Neuronal stem cell (in vitro differentiated cells): Measurements from ENCODE around the gene TIMM8A.

Source experiments
- DNase-seq: peaks from one replicate; pipeline ENCODE4 v3.0.0-alpha.2; 2013; ENCODE audit warnings: low spot score
- H2AFZ ChIP-seq: one replicate; pipeline ENCODE4 v1.6.1; 2013; ENCODE audit warnings: mild to moderate bottlenecking, low read length, inconsistent platforms
- H2AK5ac ChIP-seq: 2 replicates; pipeline ENCODE4 v1.6.1; 2013; ENCODE audit warnings: low read depth, mild to moderate bottlenecking, inconsistent platforms, low read length, moderate library complexity, mixed read lengths
- H2BK120ac ChIP-seq: 2 replicates; pipeline ENCODE4 v1.6.1; 2013; ENCODE audit warnings: low read depth, mild to moderate bottlenecking, inconsistent platforms, low read length, moderate library complexity, mixed read lengths
- H2BK12ac ChIP-seq: one replicate; pipeline ENCODE4 v1.6.1; 2013; ENCODE audit warnings: low read length, inconsistent platforms
- H2BK15ac ChIP-seq: 2 replicates; pipeline ENCODE4 v1.6.1; 2013; ENCODE audit warnings: mild to moderate bottlenecking, low read length, inconsistent platforms, mixed read lengths
- H2BK5ac ChIP-seq: one replicate; pipeline ENCODE4 v1.6.1; 2013; ENCODE audit warnings: inconsistent platforms, mild to moderate bottlenecking, low read length, moderate library complexity
- H3K14ac ChIP-seq: one replicate; pipeline ENCODE4 v1.6.1; 2013; ENCODE audit warnings: low read length, inconsistent platforms
- H3K18ac ChIP-seq: 2 replicates; pipeline ENCODE4 v1.6.1; 2013; ENCODE audit warnings: low read length, inconsistent platforms
- H3K23ac ChIP-seq: 2 replicates; pipeline ENCODE4 v1.6.1; 2013; ENCODE audit warnings: low read depth, mild to moderate bottlenecking, mixed read lengths, low read length, inconsistent platforms; ENCODE audit not compliant: poor library complexity
- H3K27ac ChIP-seq: replicated peaks from 3 replicates; pipeline ENCODE4 v1.5.1; 2013; ENCODE audit warnings: low read length, inconsistent platforms
- H3K27me3 ChIP-seq, 3 experiments: 2 replicates each; pipeline ENCODE4 v1.6.1; 2013; ENCODE audit warnings: low read length in 3 of 3, mild to moderate bottlenecking in 2 of 3, inconsistent platforms in 1 of 3, low read depth in 1 of 3, mixed read lengths in 1 of 3, moderate library complexity in 1 of 3; ENCODE audit not compliant: control insufficient read depth in 3 of 3, insufficient read depth in 3 of 3
- H3K36me3 ChIP-seq, 2 donors: replicated peaks in 1 of 2; 2 replicates each; pipeline ENCODE4 v1.6.1; 2013; ENCODE audit warnings: low read length in 2 of 2; ENCODE audit not compliant: control insufficient read depth in 2 of 2, insufficient read depth in 2 of 2
- H3K4ac ChIP-seq: 2 replicates; pipeline ENCODE4 v1.6.1; 2013; ENCODE audit warnings: inconsistent platforms, mild to moderate bottlenecking, low read length, moderate library complexity
- H3K4me1 ChIP-seq, 2 donors: 1 replicate in 1 of 2; 2 replicates in 1 of 2; pipeline ENCODE4 v1.6.1; 2013; ENCODE audit warnings: low read length in 2 of 2, low read depth in 1 of 2; ENCODE audit not compliant: control insufficient read depth in 2 of 2, insufficient read depth in 1 of 2
- H3K4me2 ChIP-seq: one replicate; pipeline ENCODE4 v1.6.1; 2013; ENCODE audit warnings: mild to moderate bottlenecking, low read length, inconsistent platforms; ENCODE audit not compliant: insufficient read depth, poor library complexity, severe bottlenecking
- H3K4me3 ChIP-seq, 2 donors: 2 replicates each; pipeline ENCODE4 v1.5.1; 2013; ENCODE audit warnings: low read length in 2 of 2, mild to moderate bottlenecking in 2 of 2, inconsistent platforms in 1 of 2, moderate library complexity in 1 of 2
- H3K79me1 ChIP-seq: one replicate; pipeline ENCODE4 v1.6.1; 2013; ENCODE audit warnings: low read depth, mild to moderate bottlenecking, inconsistent platforms, low read length, moderate library complexity
- H3K9ac ChIP-seq: one replicate; pipeline ENCODE4 v1.6.1; 2013; ENCODE audit warnings: mild to moderate bottlenecking, low read depth, low read length, inconsistent platforms; ENCODE audit not compliant: poor library complexity
- H3K9me3 ChIP-seq, 2 donors: replicated peaks in 1 of 2; 2 replicates each; pipeline versions ENCODE3 to v1.6.1; 2013; ENCODE audit warnings: low read length in 2 of 2, mild to moderate bottlenecking in 2 of 2, inconsistent platforms in 1 of 2, low read depth in 1 of 2, mixed read lengths in 1 of 2, moderate library complexity in 1 of 2; ENCODE audit not compliant: control insufficient read depth in 2 of 2, insufficient read depth in 1 of 2
- H4K8ac ChIP-seq: one replicate; pipeline ENCODE4 v1.6.1; 2013; ENCODE audit warnings: low read depth, mild to moderate bottlenecking, inconsistent platforms, low read length, moderate library complexity
- H4K91ac ChIP-seq: one replicate; pipeline ENCODE4 v1.6.1; 2013; ENCODE audit warnings: low read length, low read depth, mild to moderate bottlenecking, inconsistent platforms; ENCODE audit not compliant: poor library complexity
- WGBS, 2 donors: extraction: QIAGEN DNeasy Blood & Tissue Kit; methylation state at CpG; one replicate each; pipeline ENCODE4 v1.1.7; 2013; ENCODE audit warnings: missing lambda C conversion rate in 2 of 2, mixed read lengths in 1 of 2; ENCODE audit not compliant: insufficient read length in 2 of 2, insufficient replicate concordance in 1 of 2; ENCODE audit errors: extremely low coverage in 2 of 2; 5-methylcytosine and 5-hydroxymethylcytosine counted together

Gene TIMM8A

DNA sequence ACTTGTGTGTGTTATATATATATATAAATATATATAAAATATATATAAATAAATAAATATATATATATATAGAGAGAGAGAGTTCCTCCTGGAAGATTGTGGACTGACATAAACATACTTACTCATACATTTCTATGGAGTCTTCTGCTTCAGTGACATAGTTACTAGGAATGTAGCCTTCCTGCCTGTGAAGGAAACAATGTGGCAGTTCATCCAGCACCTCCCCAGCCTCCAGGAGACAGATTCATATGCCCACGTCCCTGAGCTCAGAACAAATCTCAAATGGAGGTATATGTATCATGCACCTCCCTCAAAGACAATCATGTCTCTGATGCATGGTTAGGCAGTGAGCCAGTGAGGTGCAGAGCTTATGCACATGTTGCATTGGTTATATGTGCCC lies 11.4 kb upstream of the TIMM8A start:
- no peaks in the 10 kb centered on the region for H3K36me3 ChIP-seq
- H3K4me2 ChIP-seq: no peak overlapping the region
- no peak overlapping the region for H3K18ac ChIP-seq
- no peak overlapping the region for H3K9ac ChIP-seq
- H3K4ac ChIP-seq: no peak overlapping the region
- no peak overlapping the region for H3K27ac ChIP-seq
- no peaks in the 10 kb centered on the region for H3K4me1 ChIP-seq
- H2AK5ac ChIP-seq: no peak overlapping the region
- no peak overlapping the region for H3K4me3 ChIP-seq
- no peak overlapping the region for H2BK15ac ChIP-seq
- no peak overlapping the region for H2AFZ ChIP-seq
- no peak overlapping the region for H2BK120ac ChIP-seq
- H3K14ac ChIP-seq: no peak overlapping the region
- no peak for DNase-seq
- WGBS, 2 donors: no CpG with 5 or more reads among the region's 1 CpG
- H4K8ac ChIP-seq: no peak overlapping the region
- no peaks in the 10 kb centered on the region for H3K27me3 ChIP-seq
- no peak overlapping the region for H2BK12ac ChIP-seq
- H4K91ac ChIP-seq: no peak overlapping the region
- no peak overlapping the region for H3K23ac ChIP-seq
- no peak overlapping the region for H2BK5ac ChIP-seq
- H3K79me1 ChIP-seq: no peaks in the 10 kb centered on the region
- H3K9me3 ChIP-seq: no peaks in the 10 kb centered on the region

DNA sequence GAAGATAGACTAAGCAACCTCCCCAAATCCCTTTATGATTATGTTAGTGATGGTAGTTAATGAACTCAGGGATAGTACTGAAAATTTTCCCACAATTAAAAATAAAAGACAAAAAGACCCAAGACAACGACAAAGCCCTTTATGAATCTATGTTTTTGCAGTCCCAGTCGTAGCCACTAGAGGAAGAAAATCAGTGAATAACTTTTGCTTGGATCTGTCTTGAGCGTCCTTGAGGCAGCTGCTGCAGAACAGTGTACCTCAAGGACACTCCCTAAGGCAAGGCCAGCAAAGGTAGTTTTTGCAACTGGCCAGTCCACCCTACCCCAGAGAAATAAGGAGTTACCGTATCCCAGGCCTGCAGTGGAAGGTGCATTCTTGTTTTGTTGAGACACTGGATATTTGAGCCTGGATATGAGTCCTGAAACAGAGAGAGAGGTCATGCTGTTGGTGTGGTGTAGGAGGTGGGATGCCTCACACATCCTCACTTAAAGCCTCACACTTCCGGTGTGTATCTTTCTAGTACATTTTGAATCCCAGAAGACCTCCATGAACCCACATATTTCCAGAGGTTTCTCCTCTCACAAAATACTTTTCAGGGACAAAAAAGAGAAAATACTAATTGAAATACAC lies 8.7 kb upstream of the TIMM8A start:
- Histone ChIP-seq H3K14ac (no peak overlapping the region), H2BK120ac (no peak overlapping the region), H3K9ac (no peak overlapping the region), H3K27ac (no peak overlapping the region), H3K27me3 (peaks cover 0 to 6% (median 0%) of the 10 kb centered on the region in 3 experiments), H4K8ac (no peak overlapping the region), H2AK5ac (no peak overlapping the region), H2BK12ac (no peak overlapping the region), H3K18ac (no peak overlapping the region), H2AFZ (peak overlapping the region; percentile 73), H3K79me1 (no peaks in the 10 kb centered on the region), H3K9me3 (no peaks in the 10 kb centered on the region), H4K91ac (no peak overlapping the region), H3K4ac (no peak overlapping the region), H3K36me3 (no peaks in the 10 kb centered on the region), H3K23ac (no peak overlapping the region), H3K4me2 (no peak overlapping the region), H2BK5ac (no peak overlapping the region), H3K4me3 (no peak overlapping the region), H3K4me1 (no peaks in the 10 kb centered on the region), H2BK15ac (no peak overlapping the region)
- DNase-seq: no peak
- WGBS, 2 donors: no CpG with 5 or more reads among the region's 5 CpGs

DNA sequence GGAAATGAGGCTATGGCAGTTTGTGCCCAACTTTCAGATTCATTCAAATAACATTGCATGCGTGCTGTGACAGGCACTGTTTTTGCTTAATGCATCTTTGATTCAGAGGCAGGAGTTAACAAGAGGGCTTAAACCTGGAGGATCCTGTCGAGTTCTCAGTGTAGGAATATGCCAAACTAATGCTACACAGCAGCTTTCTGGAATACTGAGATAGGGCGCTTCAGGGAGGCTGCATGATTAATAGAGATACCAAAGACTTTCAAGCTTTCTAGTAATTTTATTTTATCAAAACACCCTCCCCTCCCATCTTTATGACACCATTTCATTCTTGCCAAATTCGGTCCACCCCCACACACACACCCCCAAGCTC lies 636 bp upstream of the TIMM8A start:
- Histone ChIP-seq H3K18ac (no peak overlapping the region), H3K27me3 (peaks cover 0 to 3% (median 0%) of the 10 kb centered on the region in 3 experiments), H2BK5ac (no peak overlapping the region), H3K9ac (no peak overlapping the region), H3K36me3 (peaks cover 0 to 19% of the 10 kb centered on the region in 2 donors), H3K27ac (peak overlapping the region; percentile 12), H4K8ac (no peak overlapping the region), H3K4me2 (peak overlapping the region; percentile 21), H3K14ac (no peak overlapping the region), H3K4me1 (peaks cover 1 to 3% of the 10 kb centered on the region in 2 donors), H2AFZ (peak overlapping the region; percentile 98), H2BK120ac (no peak overlapping the region), H2BK15ac (no peak overlapping the region), H3K79me1 (no peaks in the 10 kb centered on the region), H3K4me3 (peak overlapping the region in 1 of 2 donors; percentile 90), H3K23ac (no peak overlapping the region), H2AK5ac (no peak overlapping the region), H2BK12ac (no peak overlapping the region), H3K4ac (no peak overlapping the region), H4K91ac (no peak overlapping the region), H3K9me3 (no peaks in the 10 kb centered on the region)
- DNase-seq: no peak
- WGBS, 2 donors: no CpG with 5 or more reads among the region's 4 CpGs

DNA sequence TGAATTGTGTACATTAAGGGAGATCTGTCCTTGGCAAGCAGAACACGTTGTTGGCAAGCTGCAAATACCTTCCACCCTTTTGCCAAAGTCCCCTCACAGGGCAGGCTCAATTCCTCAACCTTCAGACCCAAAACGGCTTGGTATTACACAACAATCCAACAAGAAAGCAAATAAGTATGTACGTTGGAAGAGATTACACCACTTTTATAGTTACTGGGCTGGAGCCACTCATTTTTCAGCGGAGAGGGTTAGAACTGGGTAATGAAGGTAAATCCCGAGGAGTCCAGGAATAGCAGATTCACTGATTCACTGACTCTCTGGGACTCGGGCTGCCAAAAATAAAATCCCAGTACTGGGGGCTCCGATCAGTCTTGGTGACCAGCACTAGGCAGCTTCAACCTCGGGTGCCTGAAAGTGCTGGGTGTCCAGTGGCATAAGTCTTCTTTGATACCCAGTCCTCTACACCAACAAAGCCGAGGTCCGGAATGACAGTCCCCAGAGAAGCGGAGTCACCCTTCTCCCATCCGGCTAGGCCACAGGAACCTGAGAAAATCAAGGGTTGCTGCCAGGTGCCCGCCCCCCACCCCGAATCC lies 587 bp downstream of the TIMM8A start:
- Histone ChIP-seq H3K14ac (no peak overlapping the region), H4K8ac (no peak overlapping the region), H3K79me1 (no peaks in the 10 kb centered on the region), H3K4me1 (peaks cover 1 to 3% of the 10 kb centered on the region in 2 donors), H3K9me3 (no peaks in the 10 kb centered on the region), H3K4me2 (peak overlapping the region; percentile 64), H3K23ac (no peak overlapping the region), H3K27me3 (no peaks in the 10 kb centered on the region), H3K9ac (no peak overlapping the region), H3K36me3 (peaks cover 0 to 19% of the 10 kb centered on the region in 2 donors), H2AK5ac (no peak overlapping the region), H4K91ac (no peak overlapping the region), H2BK12ac (no peak overlapping the region), H3K4ac (no peak overlapping the region), H2BK5ac (no peak overlapping the region), H2BK15ac (no peak overlapping the region), H2BK120ac (no peak overlapping the region), H3K4me3 (peak overlapping the region; percentile 90 to 96), H3K18ac (no peak overlapping the region), H3K27ac (no peak overlapping the region), H2AFZ (peak overlapping the region; percentile 98)
- DNase-seq: no peak
- WGBS, 2 donors: no CpG with 5 or more reads among the region's 14 CpGs
